Activated CD8-positive, alpha-beta memory T cell treated with anti-CD3 and anti-CD28 coated beads, Interleukin-2, amount 50 U/mL, for 1 hour (primary cell): ENCODE measurements around the gene CDKN1B.

ENCODE experiments used
- DNase-seq: peaks from one replicate; pipeline ENCODE4 v3.0.0-alpha.2; 2020; ENCODE audit errors: extremely low read depth

Gene CDKN1B

GRCh38 chr12:12701457-12701856 lies 15.7 kb upstream of the CDKN1B start:
- DNase-seq, result no peak

GRCh38 chr12:12704593-12705230 lies 12.5 kb upstream of the CDKN1B start:
- DNase-seq, result no peak

- DNase-seq, result no peak
These were observed 11.2 kb upstream of the CDKN1B start for GRCh38 chr12:12705838-12706520.

GRCh38 chr12:12713932-12714275 lies 3.3 kb upstream of the CDKN1B start:
- DNase-seq, result no peak

GRCh38 chr12:12714276-12715021 lies 2.7 kb upstream of the CDKN1B start:
- no peak for DNase-seq

- no peak for DNase-seq
These were observed 2.1 kb upstream of the CDKN1B start for GRCh38 chr12:12715128-12715458.

- no peak for DNase-seq
These were observed 1.6 kb upstream of the CDKN1B start for GRCh38 chr12:12715459-12716150.

- no peak for DNase-seq
These were observed 896 bp upstream of the CDKN1B start for GRCh38 chr12:12716151-12716792.

GRCh38 chr12:12717586-12718380 lies 615 bp downstream of the CDKN1B start:
- no peak for DNase-seq

GRCh38 chr12:12718381-12718759 lies 1.2 kb downstream of the CDKN1B start:
- DNase-seq, result no peak

- no peak for DNase-seq
These were observed 1.7 kb downstream of the CDKN1B start for GRCh38 chr12:12718853-12719252.

- no peak for DNase-seq
These were observed 2.3 kb downstream of the CDKN1B start for GRCh38 chr12:12719496-12719895.

GRCh38 chr12:12720052-12720451 lies 2.9 kb downstream of the CDKN1B start:
- DNase-seq, result no peak

GRCh38 chr12:12720672-12721161 lies 3.5 kb downstream of the CDKN1B start:
- no peak for DNase-seq

GRCh38 chr12:12721176-12721751 lies 4.1 kb downstream of the CDKN1B start:
- DNase-seq, result no peak

- no peak for DNase-seq
These were observed 4.8 kb downstream of the CDKN1B start for GRCh38 chr12:12721814-12722434.

- DNase-seq, result no peak
These were observed 5.4 kb downstream of the CDKN1B start for GRCh38 chr12:12722435-12723148.

GRCh38 chr12:12723149-12723680 lies 6.0 kb downstream of the CDKN1B start:
- DNase-seq, result no peak

- no peak for DNase-seq
These were observed 6.7 kb downstream of the CDKN1B start for GRCh38 chr12:12723681-12724420.
